ENCODE results near the gene ANKS1A. TPM values are rescaled to one million over a fixed set of nuclear protein-coding genes. Genes with fewer than 3 reads are reported as not detected.

Gene ANKS1A
- total and polyA plus RNA-seq, 2 of the 4 experiments (the other 2 are of a cell fraction): 7.2 to 7.5 TPM

GRCh38 chr6:34875292-34876213 is 13.5 kb upstream of the ANKS1A start:
- no peaks in the 10 kb centered on the region for H3K27me3 ChIP-seq (ENCODE audit: control insufficient read depth, insufficient read depth, low read length)
- no peak overlapping the region for H3K4ac ChIP-seq (ENCODE audit: low read depth, low read length)
- H3K4me2 ChIP-seq (ENCODE audit: low read depth, low read length): no peak overlapping the region
- no peak overlapping the region for H2BK5ac ChIP-seq (ENCODE audit: low read depth, low read length, poor library complexity, severe bottlenecking)
- no peak for ATAC-seq (ENCODE audit: low read depth)
- H4K5ac ChIP-seq (ENCODE audit: low read depth, low read length): no peak overlapping the region
- H2BK120ac ChIP-seq (ENCODE audit: low read depth, low read length): no peak overlapping the region
- H3K14ac ChIP-seq (replicated peaks; ENCODE audit: low read depth, low read length): no peak overlapping the region
- H2AFZ ChIP-seq (replicated peaks; ENCODE audit: low read length, poor library complexity): no peak overlapping the region
- H4K8ac ChIP-seq (ENCODE audit: low read depth in 2 of 2, low read length in 2 of 2): no peak overlapping the region
- dilution Hi-C loops (cut with HindIII; ENCODE audit: low sequenced_read_pairs, unreplicated experiment): no loop called here
- no peaks in the 10 kb centered on the region for H3K4me1 ChIP-seq (ENCODE audit: control insufficient read depth, insufficient read depth, low read length)
- H3K36me3 ChIP-seq (ENCODE audit: control insufficient read depth, insufficient read depth, low read length): peaks cover 36% of the 10 kb centered on the region
- no CpG with 5 or more reads among the region's 4 CpGs for WGBS, 2 experiments (ENCODE audit: extremely low coverage in 2 of 2, insufficient read length in 1 of 2)
- H2AK5ac ChIP-seq (ENCODE audit: low read depth, low read length): no peak overlapping the region
- in situ Hi-C loops (cut with MboI; ENCODE audit: low sequenced_read_pairs): no loop called here
- H4K20me1 ChIP-seq (ENCODE audit: insufficient read depth, low read length): no peaks in the 10 kb centered on the region; the same call in 1 of the 2 replicates
- intact Hi-C loops (cut with micrococcal nuclease): no loop called here
- no peak overlapping the region for H4K91ac ChIP-seq (ENCODE audit: insufficient read depth, low read depth, low read length)
- H3K9me3 ChIP-seq (ENCODE audit: control insufficient read depth, insufficient read depth, low read length): no peaks in the 10 kb centered on the region
- no peak for DNase-seq
- TF ChIP-seq CHD1 (IDR thresholded peaks at IDR 0.05; ENCODE audit: low read depth, low read length) (no peak), USF2 (IDR thresholded peaks at IDR 0.05; ENCODE audit: low read depth, low read length) (no peak), RAD21 (IDR thresholded peaks at IDR 0.05; ENCODE audit: low read length) (no peak), CTCF (conservative IDR thresholded peaks at IDR 0.05; ENCODE audit: low read depth, low read length) (no peak), POLR2A (IDR thresholded peaks at IDR 0.05; ENCODE audit: low read depth, low read length) (no peak), MAFK (IDR thresholded peaks at IDR 0.05; ENCODE audit: low read depth, low read length) (0 out of 2 replicates have a peak, but pooled peaks have one; percentile 21), ELK1 (IDR thresholded peaks at IDR 0.05; ENCODE audit: borderline replicate concordance, low read depth, low read length) (no peak)
- H3K79me1 ChIP-seq (ENCODE audit: low read depth in 1 of 2, low read length in 2 of 2): peaks cover 5 to 6% of the 10 kb centered on the region in 2 experiments; a peak in 1 of 4 replicates
- ChIA-PET POLR2A (ENCODE audit: unreplicated experiment) (no interaction called here), CTCF (no interaction called here)
- H2BK20ac ChIP-seq (ENCODE audit: low read depth, low read length): no peak overlapping the region
- H3K56ac ChIP-seq (ENCODE audit: extremely low read depth, insufficient read depth, low read length): no peak overlapping the region
- H2AK9ac ChIP-seq (replicated peaks; ENCODE audit: low read depth, low read length, poor library complexity): no peak overlapping the region
- no peak overlapping the region for H3K4me3 ChIP-seq (ENCODE audit: insufficient read depth, low read depth, low read length)
- no peak overlapping the region for H3K9ac ChIP-seq (ENCODE audit: low read depth, low read length)
- no peak overlapping the region for H3K23ac ChIP-seq (ENCODE audit: low read depth, low read length)
- H3K9me1 ChIP-seq (ENCODE audit: insufficient read depth, low read length): peaks cover 4% of the 10 kb centered on the region; the same call in 1 of the 2 replicates
- H2BK15ac ChIP-seq (ENCODE audit: low read depth, low read length): no peak overlapping the region
- H3K27ac ChIP-seq (ENCODE audit: insufficient read depth, low read length): no peak overlapping the region
- BruUV-seq (replicated peaks): no TSS peak
- H3K18ac ChIP-seq (ENCODE audit: low read depth, low read length): no peak overlapping the region

Data from IMR-90 (cell line).